ENCODE results near the gene ANO9.

DNA sequence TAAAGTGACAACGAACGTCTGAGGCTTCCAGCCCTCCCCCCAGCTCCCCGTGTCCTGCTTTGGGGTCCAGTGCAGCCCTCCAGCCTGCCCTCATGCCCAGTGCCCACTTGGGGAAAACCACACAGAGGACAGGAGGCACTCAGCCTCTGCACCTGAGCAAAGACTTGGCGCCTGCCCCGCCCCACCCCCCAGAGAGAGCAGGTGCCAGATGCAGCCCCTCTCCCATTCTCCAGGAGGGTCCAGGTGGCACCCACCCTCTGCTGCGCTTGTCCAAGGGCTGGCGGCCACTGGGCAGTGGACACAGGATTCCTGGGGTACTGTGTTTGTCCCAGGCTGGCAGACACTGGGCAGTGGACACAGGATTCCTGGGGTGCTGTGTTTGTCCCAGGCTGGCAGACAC lies 49.5 kb upstream of the ANO9 start:
- TF ChIP-seq, protein P1, sequence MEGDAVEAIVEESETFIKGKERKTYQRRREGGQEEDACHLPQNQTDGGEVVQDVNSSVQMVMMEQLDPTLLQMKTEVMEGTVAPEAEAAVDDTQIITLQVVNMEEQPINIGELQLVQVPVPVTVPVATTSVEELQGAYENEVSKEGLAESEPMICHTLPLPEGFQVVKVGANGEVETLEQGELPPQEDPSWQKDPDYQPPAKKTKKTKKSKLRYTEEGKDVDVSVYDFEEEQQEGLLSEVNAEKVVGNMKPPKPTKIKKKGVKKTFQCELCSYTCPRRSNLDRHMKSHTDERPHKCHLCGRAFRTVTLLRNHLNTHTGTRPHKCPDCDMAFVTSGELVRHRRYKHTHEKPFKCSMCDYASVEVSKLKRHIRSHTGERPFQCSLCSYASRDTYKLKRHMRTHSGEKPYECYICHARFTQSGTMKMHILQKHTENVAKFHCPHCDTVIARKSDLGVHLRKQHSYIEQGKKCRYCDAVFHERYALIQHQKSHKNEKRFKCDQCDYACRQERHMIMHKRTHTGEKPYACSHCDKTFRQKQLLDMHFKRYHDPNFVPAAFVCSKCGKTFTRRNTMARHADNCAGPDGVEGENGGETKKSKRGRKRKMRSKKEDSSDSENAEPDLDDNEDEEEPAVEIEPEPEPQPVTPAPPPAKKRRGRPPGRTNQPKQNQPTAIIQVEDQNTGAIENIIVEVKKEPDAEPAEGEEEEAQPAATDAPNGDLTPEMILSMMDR (IDR thresholded peaks at IDR 0.05), result no peak
- no peak for TF ChIP-seq POLR2A (IDR thresholded peaks at IDR 0.05)

Measured in esophagus squamous epithelium (tissue), 4 donors.